IPS-NIHi7 (cell line): ENCODE results near the gene HELZ2.

ENCODE experiments used
- DNase-seq: peaks from one replicate; pipeline ENCODE4 v3.0.0; 2012; ENCODE audit warnings: mixed read lengths; ENCODE audit errors: extremely low spot score

HELZ2 gene

DNA sequence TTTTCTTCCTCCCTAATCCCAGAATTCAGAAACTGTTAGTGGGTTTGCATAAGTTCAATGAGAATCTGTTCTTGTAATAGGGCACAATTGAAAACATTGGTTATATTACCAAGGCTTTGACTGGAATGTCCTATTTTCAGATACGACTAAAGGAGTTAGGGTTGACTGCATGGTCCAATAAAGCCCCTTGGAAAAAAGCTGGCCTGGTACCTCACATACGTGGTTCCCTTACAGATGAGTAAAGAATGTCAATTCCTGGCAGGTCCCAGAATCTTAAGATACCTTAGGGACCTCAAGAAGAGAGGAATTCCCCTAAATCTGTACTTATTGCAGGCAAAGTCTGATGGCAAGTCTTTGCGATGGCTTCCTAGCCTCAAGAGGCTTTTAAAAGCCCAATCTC is 48.9 kb downstream of the HELZ2 start:
- no peak for DNase-seq
